Fibroblast of gingiva (primary cell): ENCODE data around the gene KLF9.

Experiments used
- DNase-seq: peaks from one replicate; pipeline ENCODE4 v3.0.0-alpha.2; 2011; ENCODE audit warnings: low read depth

KLF9 gene

GRCh38 chr9:70413799-70414775 is at the start of gene KLF9:
Gene KLF9, minus strand, starts transcription at chr9:70414657. Its CDS starts 1,294 bp downstream, at chr9:70413363.
- DNase-seq: peak; percentile 98

- DNase-seq: no peak
These were observed 49.4 kb upstream of the KLF9 start for GRCh38 chr9:70463877-70464276.

- DNase-seq: peak; percentile 63
These were observed 47.8 kb upstream of the KLF9 start for GRCh38 chr9:70462300-70462699.

GRCh38 chr9:70457235-70457634 is 42.8 kb upstream of the KLF9 start:
- no peak for DNase-seq

- DNase-seq: no peak
These were observed 41.7 kb upstream of the KLF9 start for GRCh38 chr9:70455993-70456704.

- no peak for DNase-seq
These were observed 37.9 kb upstream of the KLF9 start for GRCh38 chr9:70452365-70452764.

GRCh38 chr9:70451765-70452164 is 37.3 kb upstream of the KLF9 start:
- DNase-seq: no peak

- no peak for DNase-seq
These were observed 36.3 kb upstream of the KLF9 start for GRCh38 chr9:70450738-70451137.

GRCh38 chr9:70449461-70449860 is 35.0 kb upstream of the KLF9 start:
- no peak for DNase-seq

GRCh38 chr9:70448919-70449318 is 34.5 kb upstream of the KLF9 start:
- no peak for DNase-seq

- DNase-seq: peak; percentile 47
These were observed 30.4 kb upstream of the KLF9 start for GRCh38 chr9:70444904-70445303.

- no peak for DNase-seq
These were observed 27.9 kb upstream of the KLF9 start for GRCh38 chr9:70442328-70442848.

GRCh38 chr9:70441622-70442021 is 27.2 kb upstream of the KLF9 start:
- no peak for DNase-seq

GRCh38 chr9:70439991-70440706 is 25.7 kb upstream of the KLF9 start:
- DNase-seq: no peak

GRCh38 chr9:70438341-70438928 is 24.0 kb upstream of the KLF9 start:
- DNase-seq: peak; percentile 63

- DNase-seq: peak; percentile 63
These were observed 21.5 kb upstream of the KLF9 start for GRCh38 chr9:70435948-70436347.

- no peak for DNase-seq
These were observed 15.4 kb upstream of the KLF9 start for GRCh38 chr9:70429899-70430298.

GRCh38 chr9:70428781-70429180 is 14.3 kb upstream of the KLF9 start:
- peak; percentile 48 for DNase-seq

- DNase-seq: peak; percentile 48
These were observed 12.9 kb upstream of the KLF9 start for GRCh38 chr9:70427161-70427945.

- no peak for DNase-seq
These were observed 10.7 kb upstream of the KLF9 start for GRCh38 chr9:70425192-70425591.
